Head of caudate nucleus (tissue), 42 donors: Measurements from ENCODE around the gene ATF4.
"Not testable (repeated sequence)": the region's sequence is repeated elsewhere in the genome, so short reads cannot be mapped to it uniquely, and the experiment has no call there.

Experiments used
- DNase-seq, 42 donors: peaks; one replicate each; pipeline versions ENCODE4 v3.0.0 to v3.0.0-alpha.2; 2020 to 2021; ENCODE audit warnings: mixed read lengths in 7 of 42
- intact Hi-C: fragments of 100-400 bp; cut with DNase I; formaldehyde crosslinking; loops from one replicate; pipeline ENCODE4 v1.15.0; 2022

The ATF4 gene

GRCh38 chr22:39502789-39503409 is 17.5 kb upstream of the ATF4 start:
- intact Hi-C loops, result loop anchor here (2.0 to 5.0 kb wide), 2 partner anchors 18 to 106 kb away; partner anchors contain the start of genes ATF4 and TAB1
- DNase-seq, result no peak

- intact Hi-C loops, result loop anchor here (2.0 to 5.0 kb wide), 2 partner anchors 17 to 106 kb away; partner anchors contain the start of genes ATF4 and TAB1
Observed at GRCh38 chr22:39503630-39504029, 16.7 kb upstream of the ATF4 start.

GRCh38 chr22:39504071-39504470 is 16.3 kb upstream of the ATF4 start:
- no peak for DNase-seq
- intact Hi-C loops, result loop anchor here (5.0 kb wide), 1 partner anchor 107 kb away; the partner anchor contains the start of gene TAB1

More at GRCh38 chr22:39503630-39504029, 16.7 kb upstream of the ATF4 start:
- DNase-seq, result no peak

- intact Hi-C loops, result not testable (repeated sequence)
Observed at GRCh38 chr22:39507021-39507420, 13.3 kb upstream of the ATF4 start.

GRCh38 chr22:39508393-39508792 is 12.0 kb upstream of the ATF4 start:
- intact Hi-C loops, result no loop called here

More at GRCh38 chr22:39507021-39507420, 13.3 kb upstream of the ATF4 start:
- DNase-seq, result not testable (repeated sequence)

GRCh38 chr22:39510529-39511149 is 9.7 kb upstream of the ATF4 start:
- intact Hi-C loops, result no loop called here

More at GRCh38 chr22:39508393-39508792, 12.0 kb upstream of the ATF4 start:
- DNase-seq, result no peak

GRCh38 chr22:39511226-39511625 is 9.1 kb upstream of the ATF4 start:
- no peak for DNase-seq
- intact Hi-C loops, result no loop called here

More at GRCh38 chr22:39510529-39511149, 9.7 kb upstream of the ATF4 start:
- DNase-seq, result no peak

GRCh38 chr22:39512026-39512425 is 8.3 kb upstream of the ATF4 start:
- DNase-seq, result no peak
- intact Hi-C loops, result no loop called here

GRCh38 chr22:39513791-39514190 is 6.6 kb upstream of the ATF4 start:
- intact Hi-C loops, result no loop called here
- DNase-seq, result peak in 1 of 42 donors; percentile 31

DNA sequence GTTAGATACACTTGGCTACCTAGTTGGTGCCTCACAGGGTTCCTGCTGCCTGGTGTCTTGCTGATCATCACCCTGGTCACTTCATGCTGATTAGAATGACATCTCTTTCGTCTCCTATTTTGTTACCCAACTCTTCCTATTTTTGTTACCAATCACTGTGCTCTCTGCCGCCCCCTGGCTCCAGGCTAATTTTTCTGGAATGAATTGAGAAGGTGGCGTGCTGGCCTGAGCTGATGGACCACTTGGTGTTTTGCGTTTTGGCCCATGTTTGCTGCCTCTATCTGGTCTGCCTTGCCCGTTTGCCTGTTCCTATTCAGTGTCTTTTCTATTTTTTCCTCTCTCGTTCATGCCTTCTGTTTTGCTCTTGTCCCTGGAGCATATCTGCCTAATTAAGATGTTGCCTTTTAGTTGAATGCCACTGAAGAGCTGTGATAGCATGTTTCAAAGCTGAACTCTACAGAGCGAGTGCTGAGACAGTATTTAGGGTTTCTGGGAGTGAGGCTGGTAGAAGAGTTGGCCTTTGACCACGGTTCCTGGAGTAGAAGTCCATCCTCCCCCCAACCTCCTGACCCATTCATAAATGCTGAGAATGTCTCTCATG is 5.9 kb upstream of the ATF4 start:
- DNase-seq, result peak in 39 of 42 donors; percentile 57 to 91 (median 79)
- intact Hi-C loops, result no loop called here

DNA sequence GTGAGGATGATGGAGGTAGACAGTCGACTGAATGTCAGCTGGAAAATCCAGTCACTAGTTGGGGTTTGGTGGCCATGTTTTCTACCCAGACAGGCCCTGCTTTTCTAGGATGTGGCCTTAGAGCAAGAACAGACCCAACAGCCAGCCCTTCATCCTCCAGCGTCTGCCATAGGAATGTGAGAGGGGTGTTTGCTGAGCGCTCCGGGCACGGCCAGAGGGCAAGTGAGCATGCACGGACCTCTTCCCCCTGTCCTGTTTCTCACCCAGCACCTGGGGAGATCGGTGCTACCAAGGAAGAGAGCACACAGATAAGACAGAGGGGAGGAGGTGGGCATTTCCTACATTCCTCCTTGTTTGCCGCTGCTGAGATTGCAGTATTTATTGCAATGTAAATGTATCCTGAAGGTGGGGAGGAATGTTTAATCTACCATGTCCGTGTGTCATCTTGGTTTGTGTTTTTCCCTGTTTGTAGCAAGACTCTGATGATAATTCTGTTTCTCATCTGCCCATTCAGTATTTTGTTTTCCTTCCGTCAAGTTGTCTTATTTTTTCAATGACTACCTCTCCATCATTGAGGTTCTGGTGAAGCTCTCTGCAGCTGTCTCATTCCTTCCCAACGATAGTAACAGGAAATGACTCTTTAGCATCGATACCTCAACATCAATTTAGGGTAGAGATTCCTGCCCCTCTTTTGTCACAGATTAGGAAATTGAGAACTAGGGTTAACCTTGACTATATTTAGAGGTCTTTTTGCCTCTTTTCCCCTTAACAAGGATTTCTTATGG is 4.9 kb upstream of the ATF4 start:
- DNase-seq, result no peak
- intact Hi-C loops, result no loop called here

- no peak for DNase-seq
- intact Hi-C loops, result no loop called here
Observed at GRCh38 chr22:39517470-39517869, 2.9 kb upstream of the ATF4 start.

GRCh38 chr22:39518144-39518786 is 2.1 kb upstream of the ATF4 start:
- intact Hi-C loops, result no loop called here
- no peak for DNase-seq

- intact Hi-C loops, result no loop called here
- no peak for DNase-seq
Observed at GRCh38 chr22:39518996-39519680, 1.2 kb upstream of the ATF4 start.

GRCh38 chr22:39519681-39520225 is 609 bp upstream of the ATF4 start:
- intact Hi-C loops, result loop anchor here (2.0 kb wide), 1 partner anchor 17 kb away; the partner anchor contains the start of gene MIEF1

DNA sequence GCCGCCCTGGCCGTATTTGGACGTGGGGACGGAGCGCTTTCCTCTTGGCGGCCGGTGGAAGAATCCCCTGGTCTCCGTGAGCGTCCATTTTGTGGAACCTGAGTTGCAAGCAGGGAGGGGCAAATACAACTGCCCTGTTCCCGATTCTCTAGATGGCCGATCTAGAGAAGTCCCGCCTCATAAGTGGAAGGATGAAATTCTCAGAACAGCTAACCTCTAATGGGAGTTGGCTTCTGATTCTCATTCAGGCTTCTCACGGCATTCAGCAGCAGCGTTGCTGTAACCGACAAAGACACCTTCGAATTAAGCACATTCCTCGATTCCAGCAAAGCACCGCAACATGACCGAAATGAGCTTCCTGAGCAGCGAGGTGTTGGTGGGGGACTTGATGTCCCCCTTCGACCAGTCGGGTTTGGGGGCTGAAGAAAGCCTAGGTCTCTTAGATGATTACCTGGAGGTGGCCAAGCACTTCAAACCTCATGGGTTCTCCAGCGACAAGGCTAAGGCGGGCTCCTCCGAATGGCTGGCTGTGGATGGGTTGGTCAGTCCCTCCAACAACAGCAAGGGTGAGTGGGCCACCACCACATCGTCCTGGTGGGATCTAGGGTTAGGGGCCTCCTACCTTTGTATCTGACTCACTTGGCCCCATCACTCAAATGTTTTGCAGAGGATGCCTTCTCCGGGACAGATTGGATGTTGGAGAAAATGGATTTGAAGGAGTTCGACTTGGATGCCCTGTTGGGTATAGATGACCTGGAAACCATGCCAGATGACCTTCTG is 934 bp downstream of the ATF4 start:
- DNase-seq, result not testable (repeated sequence)
- intact Hi-C loops, result loop anchor here (2.0 kb wide), 1 partner anchor 18 kb away; the partner anchor contains the start of gene MIEF1

More at GRCh38 chr22:39519681-39520225, 609 bp upstream of the ATF4 start:
- DNase-seq, result peak; percentile 74 to 97 (median 92)

DNA sequence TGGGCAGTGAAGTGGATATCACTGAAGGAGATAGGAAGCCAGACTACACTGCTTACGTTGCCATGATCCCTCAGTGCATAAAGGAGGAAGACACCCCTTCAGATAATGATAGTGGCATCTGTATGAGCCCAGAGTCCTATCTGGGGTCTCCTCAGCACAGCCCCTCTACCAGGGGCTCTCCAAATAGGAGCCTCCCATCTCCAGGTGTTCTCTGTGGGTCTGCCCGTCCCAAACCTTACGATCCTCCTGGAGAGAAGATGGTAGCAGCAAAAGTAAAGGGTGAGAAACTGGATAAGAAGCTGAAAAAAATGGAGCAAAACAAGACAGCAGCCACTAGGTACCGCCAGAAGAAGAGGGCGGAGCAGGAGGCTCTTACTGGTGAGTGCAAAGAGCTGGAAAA is 1.7 kb downstream of the ATF4 start:
- DNase-seq, intact Hi-C loops: not testable (repeated sequence)
